GM19397 (cell line): Measurements from ENCODE around the gene TAS2R1.
"Not testable (repeated sequence)": the region's sequence is repeated elsewhere in the genome, so short reads cannot be mapped to it uniquely, and the experiment has no call there.

Experiments
- ATAC-seq: cut with Tn5 transposase; IDR thresholded peaks from one replicate; pipeline ENCODE4 v1.9.1; 2021; ENCODE audit warnings: mild to moderate bottlenecking, moderate library complexity; ENCODE audit not compliant: unreplicated experiment

Gene TAS2R1

GRCh38 chr5:9623661-9624060 lies 6.5 kb downstream of the TAS2R1 start:
- ATAC-seq = no peak

GRCh38 chr5:9622971-9623421 lies 7.2 kb downstream of the TAS2R1 start:
- ATAC-seq = no peak

DNA sequence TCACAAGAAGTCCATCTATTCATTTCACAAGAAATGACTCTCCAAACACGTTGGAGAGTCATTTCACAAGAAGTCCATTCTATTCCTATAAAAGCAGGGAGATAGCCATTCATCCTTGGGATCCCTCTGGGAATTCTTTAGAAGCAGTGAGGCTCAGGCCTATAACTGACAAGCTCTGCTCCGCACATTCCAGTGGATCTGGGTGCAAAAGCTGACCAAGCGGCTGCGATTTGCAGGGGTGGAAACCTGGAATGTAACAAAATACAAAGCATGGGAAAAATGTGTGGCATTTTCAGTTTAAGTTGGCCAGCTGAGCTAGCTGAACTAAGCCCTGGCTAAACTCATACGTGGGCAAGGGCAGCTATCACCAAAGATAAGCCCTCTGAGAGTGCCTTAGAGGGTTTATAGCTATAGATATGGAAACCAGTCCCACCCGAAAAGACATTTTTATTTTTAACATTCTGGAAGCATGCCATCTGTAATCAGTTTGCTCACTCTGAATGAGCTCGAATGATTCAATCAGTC lies 8.7 kb downstream of the TAS2R1 start:
- no peak for ATAC-seq

DNA sequence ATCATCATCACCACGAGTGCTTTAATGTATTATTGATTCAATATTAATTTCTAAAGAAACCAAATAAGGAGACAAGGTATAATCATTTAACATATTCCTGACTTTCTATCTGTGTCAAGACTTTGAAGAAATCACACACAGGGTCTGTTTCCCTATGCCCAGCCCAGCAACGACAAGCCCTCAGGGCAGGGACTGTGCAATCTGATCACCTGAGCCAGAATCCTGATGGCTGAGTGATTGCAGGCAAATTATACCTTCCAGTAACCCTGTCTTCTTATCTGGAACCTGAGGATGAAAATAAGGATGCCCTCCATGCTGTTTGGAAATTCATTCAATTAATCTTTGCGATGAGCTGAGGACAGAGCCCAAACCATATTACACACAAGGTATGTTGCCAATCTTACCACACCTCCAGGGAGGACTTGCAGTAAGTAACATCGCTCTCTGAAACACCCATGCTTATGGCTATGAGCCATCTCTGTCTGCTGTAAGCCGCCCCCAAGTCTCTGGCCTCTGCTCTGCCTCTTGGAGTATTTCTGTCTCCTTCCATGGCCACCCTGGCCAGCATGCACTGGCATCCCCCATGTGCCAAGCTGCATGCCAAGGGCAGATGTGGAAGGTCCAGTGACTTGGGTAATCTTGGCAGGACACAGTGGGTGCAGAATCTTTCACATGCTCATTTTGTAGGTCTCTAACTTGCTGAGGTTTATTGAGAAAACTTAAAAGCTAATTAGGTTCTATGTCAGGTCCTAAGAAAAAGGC lies 10.6 kb downstream of the TAS2R1 start:
- ATAC-seq = no peak

- ATAC-seq = no peak
Observed at GRCh38 chr5:9617739-9618504, 12.2 kb downstream of the TAS2R1 start.

GRCh38 chr5:9617221-9617620 lies 12.9 kb downstream of the TAS2R1 start:
- no peak for ATAC-seq

DNA sequence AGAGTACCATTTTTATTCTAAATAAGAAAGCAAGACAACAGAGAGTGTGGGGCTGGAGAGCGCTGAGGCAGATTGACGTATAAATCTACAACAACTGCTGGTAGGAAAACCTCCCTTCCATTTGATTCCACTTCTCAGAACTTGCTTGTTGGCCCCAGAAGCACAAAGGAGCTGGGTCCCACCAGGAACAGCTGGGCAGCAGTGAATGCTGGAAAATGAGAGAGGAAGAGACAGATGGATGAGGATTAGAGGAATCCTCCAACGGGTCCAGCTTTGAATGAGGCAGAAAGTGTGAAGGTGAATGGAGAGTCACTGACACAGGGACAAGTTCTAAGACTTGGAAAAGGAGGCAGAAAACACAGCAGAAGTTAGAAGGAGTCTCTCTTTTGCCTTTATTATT lies 14.8 kb downstream of the TAS2R1 start:
- no peak for ATAC-seq

- no peak for ATAC-seq
Observed at GRCh38 chr5:9613360-9613759, 16.8 kb downstream of the TAS2R1 start.

- no peak for ATAC-seq
Observed at GRCh38 chr5:9610969-9611368, 19.2 kb downstream of the TAS2R1 start.

DNA sequence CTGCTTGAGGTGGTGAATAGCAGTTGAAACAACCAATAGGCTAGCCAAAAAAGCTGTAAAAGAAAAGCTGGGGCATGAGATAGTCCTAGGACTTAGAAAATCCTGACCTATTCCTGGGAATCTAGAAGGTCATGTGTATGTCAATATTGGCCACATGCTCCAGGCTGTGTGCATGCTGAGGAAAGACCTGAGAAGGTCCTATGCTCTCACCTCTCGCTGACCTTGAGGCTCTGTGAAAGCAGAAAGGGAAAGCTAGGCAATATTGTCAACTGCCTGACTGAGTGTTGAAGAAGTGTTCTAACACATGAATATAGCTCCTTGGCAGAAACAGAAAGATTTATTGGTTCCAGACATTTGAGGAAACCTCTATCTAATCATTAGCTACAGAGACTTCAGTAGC lies 19.8 kb downstream of the TAS2R1 start:
- no peak for ATAC-seq

DNA sequence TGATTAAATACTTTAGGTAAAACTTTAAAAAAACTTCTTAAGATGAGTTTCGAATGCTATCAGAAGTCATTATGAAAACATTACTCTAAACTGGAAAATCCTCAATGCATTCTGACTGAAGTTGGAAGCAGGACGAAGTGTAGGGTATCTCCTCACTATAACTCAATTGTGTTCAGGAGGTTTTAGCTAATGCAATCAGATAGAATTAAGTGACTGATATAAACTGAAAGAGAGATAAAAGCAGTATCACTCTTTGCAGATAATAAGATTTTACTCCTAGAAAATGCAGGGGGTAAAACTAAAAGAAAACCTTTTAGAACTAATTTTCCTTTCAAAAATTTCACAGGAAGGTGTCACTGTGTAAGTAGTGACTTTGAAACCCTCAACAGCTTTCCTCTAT lies 22.1 kb downstream of the TAS2R1 start:
- no peak for ATAC-seq

GRCh38 chr5:9605041-9605838 lies 24.9 kb downstream of the TAS2R1 start:
- ATAC-seq = no peak

DNA sequence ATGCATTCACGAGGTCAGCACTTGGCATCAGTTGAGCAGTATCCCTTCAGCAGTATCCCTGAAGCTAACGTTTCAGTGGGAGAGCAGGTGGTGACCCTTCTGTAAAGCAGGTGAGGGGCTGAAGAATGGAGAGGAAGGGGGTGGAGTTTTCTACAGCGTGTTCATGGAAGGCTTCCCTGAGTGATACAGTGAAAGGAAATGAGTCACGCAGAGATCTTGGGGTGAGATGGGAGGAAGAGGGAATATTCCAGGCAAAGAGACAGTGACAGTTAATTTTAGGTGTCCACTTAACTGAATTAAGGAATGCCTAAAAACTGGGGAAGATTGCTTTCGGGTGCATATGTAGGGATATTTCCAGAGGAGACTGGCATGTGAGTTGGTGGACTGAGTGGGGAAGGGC lies 25.7 kb downstream of the TAS2R1 start:
- no peak for ATAC-seq

- no peak for ATAC-seq
Observed at GRCh38 chr5:9601055-9601739, 29.0 kb downstream of the TAS2R1 start.

DNA sequence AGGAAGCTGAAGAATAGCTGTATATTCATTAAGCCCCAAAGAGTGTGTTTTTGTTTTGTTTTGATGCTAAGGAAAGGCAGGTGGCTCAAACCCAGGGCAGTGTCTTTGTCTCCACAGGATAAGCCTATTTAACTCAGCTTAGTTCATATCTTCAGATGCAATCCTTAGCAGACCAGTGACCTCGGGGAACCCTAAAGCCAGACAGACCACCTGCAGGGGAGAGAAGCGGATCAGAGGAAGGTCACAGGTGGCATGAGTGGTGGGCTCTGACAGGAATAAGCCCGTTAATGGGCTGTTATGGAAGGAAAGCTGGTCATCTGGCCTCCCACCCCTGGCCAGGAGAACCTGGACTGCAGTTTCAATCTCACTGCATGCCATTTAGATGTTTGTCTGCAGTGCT lies 30.8 kb downstream of the TAS2R1 start:
- ATAC-seq = no peak

DNA sequence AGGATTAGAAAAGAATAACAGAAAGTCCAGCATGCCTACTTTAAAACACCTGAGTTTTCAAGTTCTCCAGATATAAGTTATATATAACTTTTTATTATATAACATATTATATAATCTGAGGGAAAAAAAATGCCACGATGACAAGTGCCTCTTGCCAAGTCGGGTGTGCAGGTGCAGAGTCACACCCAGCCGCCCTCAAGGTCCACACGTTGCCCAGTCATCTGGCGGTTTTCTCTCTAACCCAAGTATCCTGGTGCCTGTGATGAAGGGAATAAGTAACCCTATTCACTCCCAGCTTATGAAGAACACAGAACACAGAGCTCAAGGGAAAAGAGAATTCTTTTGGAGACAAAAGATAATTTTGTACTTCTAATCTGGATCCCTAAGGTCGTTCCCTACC lies 31.8 kb downstream of the TAS2R1 start:
- not testable (repeated sequence) for ATAC-seq

- ATAC-seq = not testable (repeated sequence)
Observed at GRCh38 chr5:9597322-9597721, 32.8 kb downstream of the TAS2R1 start.

GRCh38 chr5:9596824-9597223 lies 33.3 kb downstream of the TAS2R1 start:
- ATAC-seq = no peak

GRCh38 chr5:9596171-9596780 lies 33.9 kb downstream of the TAS2R1 start:
- ATAC-seq = no peak

- no peak for ATAC-seq
Observed at GRCh38 chr5:9594913-9595312, 35.2 kb downstream of the TAS2R1 start.
